Measurements from ENCODE around the gene CFAP91.

The CFAP91 gene

GRCh38 chr3:119746423-119746822 is 43.6 kb downstream of the CFAP91 start:
- DNase-seq = no peak

DNA sequence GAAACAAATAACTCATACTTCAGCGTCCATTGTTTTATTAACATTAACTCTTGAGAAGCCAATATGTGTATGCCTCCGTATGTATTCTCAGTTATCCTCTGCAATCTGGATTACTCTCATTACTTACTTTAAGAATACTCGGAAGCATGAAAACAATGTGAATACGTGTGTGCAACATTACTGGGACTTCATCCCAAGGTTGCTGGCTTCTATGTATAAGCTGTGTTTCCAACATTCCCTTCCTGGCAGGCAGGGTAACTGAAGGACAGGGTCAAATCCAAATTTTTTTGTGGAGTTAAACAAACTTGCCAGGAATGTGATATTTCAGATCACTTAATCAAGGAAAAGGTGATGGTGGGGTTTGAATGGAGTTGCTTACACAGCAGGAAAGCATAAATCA is 44.5 kb downstream of the CFAP91 start:
- DNase-seq = no peak

- DNase-seq = no peak
Measured at GRCh38 chr3:119748991-119749390, 46.2 kb downstream of the CFAP91 start.

DNA sequence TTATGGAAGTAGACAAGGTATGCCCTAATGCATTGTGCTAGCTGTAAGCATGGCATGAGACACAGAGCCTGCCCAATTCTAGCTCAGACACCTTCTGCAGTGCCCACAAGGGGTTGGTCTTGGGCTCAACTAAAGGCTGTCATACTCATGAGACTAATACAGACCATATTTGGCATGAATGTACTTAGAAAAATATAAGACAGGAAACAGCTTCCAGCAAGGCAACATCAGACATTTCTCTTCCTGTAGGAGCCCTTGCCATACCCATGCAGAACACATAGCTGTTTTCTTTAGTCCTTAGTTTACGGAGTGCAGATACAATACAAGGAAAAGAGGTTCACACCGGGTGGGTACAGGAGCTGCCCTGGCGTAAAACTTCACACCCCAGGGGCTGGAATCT is 48.6 kb downstream of the CFAP91 start:
- DNase-seq = no peak
